GM18870 (cell line): ENCODE measurements around the gene RAD54L2.
"Not testable (repeated sequence)": the region's sequence is repeated elsewhere in the genome, so short reads cannot be mapped to it uniquely, and the experiment has no call there.

Source experiments
- ATAC-seq: cut with Tn5 transposase; IDR thresholded peaks from one replicate; pipeline ENCODE4 v1.9.1; 2021; ENCODE audit warnings: moderate library complexity; ENCODE audit not compliant: unreplicated experiment

RAD54L2 gene

GRCh38 chr3:51538115-51538458, 432 bp upstream of the RAD54L2 start:
- no peak for ATAC-seq

GRCh38 chr3:51539291-51539941, 897 bp downstream of the RAD54L2 start:
- peak; percentile 26 for ATAC-seq

- ATAC-seq, result not testable (repeated sequence)
Observed at GRCh38 chr3:51542596-51542995, 4.1 kb downstream of the RAD54L2 start.

GRCh38 chr3:51544011-51544775, 5.7 kb downstream of the RAD54L2 start:
- ATAC-seq, result no peak

DNA sequence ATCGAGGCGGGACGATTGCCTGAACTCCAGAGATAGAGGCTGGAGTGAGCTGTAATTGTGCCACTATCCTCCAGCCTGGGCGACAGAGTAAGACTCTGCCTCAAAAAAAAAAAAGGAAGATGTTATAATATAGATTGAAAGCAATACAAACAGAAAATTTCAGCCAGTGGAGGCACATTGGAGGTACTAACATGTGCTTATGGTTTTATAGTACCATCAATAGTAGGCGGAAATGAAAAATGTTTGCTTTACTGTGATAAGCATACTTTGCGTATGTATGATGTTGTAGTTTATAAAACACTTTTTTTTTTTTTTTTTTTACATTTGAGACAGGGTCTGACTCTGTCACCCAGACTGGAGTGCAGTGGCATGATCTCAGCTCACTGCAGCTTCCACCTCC, 8.8 kb downstream of the RAD54L2 start:
- ATAC-seq, result no peak

DNA sequence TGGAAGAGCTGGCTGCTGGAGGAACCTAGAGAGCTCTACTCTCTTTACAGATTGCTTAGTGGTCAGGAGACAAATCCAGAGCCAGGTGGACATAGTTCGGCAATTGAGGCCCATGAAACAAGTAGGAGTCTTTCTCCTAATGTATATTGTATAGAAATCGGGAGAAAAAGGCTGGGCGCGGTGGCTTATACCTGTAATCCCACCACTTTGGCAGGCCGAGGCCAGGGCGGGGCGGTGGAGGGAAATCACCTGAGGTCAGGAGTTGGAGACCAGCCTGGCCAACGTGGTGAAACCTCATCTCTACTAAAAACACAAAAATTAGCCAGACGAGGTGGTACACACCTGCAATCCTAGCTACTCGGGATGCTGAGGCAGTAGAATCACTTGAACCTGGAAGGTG, 10.8 kb downstream of the RAD54L2 start:
- no peak for ATAC-seq

DNA sequence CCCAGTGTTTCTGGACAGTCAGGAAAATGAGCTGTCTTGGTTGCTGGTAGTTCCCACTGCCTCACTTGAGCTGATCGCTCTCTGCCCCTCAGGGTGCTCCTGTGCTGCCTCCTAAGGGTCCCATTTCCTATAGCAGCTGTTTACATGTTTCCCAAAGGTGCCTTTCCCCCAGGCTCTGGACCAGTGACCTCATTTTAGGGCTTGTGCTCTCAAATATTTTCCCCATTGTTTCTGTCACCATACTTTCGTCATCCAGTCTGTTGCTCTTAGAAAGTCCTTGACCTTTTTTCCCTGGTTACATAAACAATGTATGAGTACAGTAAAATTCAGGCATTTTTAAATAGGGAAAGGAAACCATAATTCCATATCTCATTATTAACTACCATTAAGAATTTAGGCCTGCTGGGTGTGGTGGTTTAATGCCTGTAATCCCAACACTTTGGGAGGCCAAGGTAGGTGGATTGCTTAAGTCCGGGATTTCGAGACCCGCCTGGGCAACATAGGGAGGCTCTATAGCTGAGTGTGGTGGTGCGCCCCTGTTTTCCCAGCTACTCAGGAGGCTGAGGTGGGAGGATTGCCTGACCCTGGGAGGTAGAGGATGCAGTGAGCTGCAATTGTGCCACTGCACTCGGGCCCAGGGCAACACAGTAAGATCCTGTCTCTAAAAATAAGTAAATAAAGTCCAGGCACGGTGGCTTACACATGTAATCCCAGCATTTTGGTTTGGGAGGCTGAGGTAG, 11.7 kb downstream of the RAD54L2 start:
- no peak for ATAC-seq

- no peak for ATAC-seq
Observed at GRCh38 chr3:51557993-51558392, 19.5 kb downstream of the RAD54L2 start.

GRCh38 chr3:51559411-51559888, 20.9 kb downstream of the RAD54L2 start:
- no peak for ATAC-seq

DNA sequence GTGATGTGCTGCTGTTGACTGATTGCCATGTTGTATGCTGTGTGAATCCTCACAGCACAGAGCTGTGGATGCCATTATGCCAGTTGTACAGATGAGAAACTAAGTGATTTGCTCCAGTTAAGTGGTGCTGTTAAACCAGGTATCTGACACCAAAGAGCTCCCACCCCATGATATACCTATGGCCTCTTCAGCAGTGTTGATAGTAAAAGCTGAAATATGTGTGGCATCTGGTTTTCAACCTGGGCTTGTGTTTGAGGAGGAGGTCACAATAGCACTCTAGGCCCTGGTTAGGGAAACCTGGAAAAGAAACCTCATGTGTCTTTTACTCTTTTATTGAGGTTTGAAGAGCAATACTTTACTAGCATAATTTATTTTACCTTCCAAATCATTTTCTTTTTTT, 21.4 kb downstream of the RAD54L2 start:
- no peak for ATAC-seq

DNA sequence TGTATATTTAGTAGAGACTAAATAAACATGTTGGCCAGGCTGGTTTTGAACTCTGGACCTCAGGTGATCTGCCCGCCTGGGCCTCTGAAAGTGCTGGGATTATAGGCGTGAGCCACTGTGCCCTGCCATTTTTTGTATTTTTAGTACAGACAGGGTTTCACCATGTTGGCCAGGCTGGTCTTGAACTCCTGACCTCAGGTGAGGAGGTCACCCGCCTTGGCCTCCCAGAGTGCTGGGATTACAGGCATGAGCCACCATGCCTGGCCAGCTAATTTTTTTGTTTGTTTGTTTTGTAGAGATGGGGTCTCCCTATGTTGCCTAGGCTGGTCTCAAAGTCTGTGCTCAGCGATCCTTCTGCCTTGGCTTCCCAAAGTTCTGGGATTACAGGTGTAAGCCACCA, 23.9 kb downstream of the RAD54L2 start:
- ATAC-seq, result not testable (repeated sequence)

GRCh38 chr3:51568036-51568435, 29.5 kb downstream of the RAD54L2 start:
- no peak for ATAC-seq

- ATAC-seq, result no peak
Observed at GRCh38 chr3:51568996-51569395, 30.5 kb downstream of the RAD54L2 start.

DNA sequence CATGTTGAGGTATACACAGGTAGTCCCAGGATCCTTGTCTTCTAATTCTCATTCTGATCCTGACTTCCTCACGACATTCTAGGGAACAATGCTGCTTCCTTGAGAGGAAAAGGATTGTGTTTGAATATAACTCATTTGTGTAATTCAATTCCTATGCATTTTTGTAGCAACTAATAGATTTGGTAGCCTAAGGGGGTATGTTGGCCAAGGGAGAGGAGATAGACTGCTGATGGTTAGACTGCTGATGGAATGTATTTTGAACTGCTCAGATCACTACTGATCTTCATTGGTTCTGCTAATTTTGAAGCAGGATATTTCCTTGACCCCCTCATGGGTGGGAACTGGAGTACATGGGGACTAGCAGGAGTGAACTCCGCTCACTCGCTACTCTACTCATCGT, 39.7 kb downstream of the RAD54L2 start:
- no peak for ATAC-seq

DNA sequence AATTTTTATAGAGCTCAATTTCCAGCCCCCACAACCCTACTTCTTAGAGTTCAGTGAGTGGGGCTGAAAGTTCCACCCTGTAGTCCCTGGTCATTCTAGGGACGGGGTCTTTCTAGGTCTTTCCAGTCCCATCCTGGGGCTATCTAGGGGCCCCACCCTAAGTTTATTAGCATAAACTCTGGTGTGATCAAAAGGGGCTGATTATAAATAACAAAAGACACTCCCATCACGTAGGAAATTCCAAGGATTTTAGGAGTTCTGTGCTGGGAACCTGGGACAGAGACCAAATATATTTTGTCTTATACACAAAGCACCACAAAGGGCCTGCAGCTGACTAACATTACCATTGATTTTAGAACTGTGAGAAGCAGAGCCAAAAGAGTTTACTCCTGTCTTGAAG, 41.9 kb downstream of the RAD54L2 start:
- ATAC-seq, result no peak

GRCh38 chr3:51581524-51581923, 43.0 kb downstream of the RAD54L2 start:
- ATAC-seq, result no peak

GRCh38 chr3:51585197-51585596, 46.7 kb downstream of the RAD54L2 start:
- no peak for ATAC-seq

DNA sequence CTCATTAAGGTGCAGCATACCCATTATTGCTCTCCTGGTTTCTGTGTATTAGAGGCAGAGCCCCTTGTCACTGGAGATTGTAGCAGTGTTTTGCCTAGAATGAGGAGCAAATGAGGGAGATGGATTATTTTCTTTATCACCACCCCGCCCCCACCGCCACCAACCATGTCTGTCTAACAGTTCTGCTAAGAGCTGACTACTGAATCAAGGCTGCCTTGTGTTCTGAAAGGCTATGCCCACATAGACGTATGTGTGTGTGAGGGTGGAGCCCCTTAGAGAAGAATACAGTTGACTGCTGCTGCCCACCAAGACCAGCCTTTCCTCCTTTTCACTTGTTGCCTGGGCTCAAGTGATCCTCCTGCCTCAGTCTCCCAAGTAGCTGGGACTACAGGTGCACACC, 47.4 kb downstream of the RAD54L2 start:
- ATAC-seq, result no peak
